Stimulated activated naive CD8-positive, alpha-beta T cell treated with anti-CD3 and anti-CD28 coated beads, Interleukin-15, amount 100 ng/mL, for 72 hours (primary cell): ENCODE results near the gene SLC26A1.

Experiments used
- ATAC-seq: fragments of 150-1000 bp; cut with Tn5 transposase; 2 replicates; pipeline ENCODE4 v1.10.0; 2021; ENCODE audit warnings: mild to moderate bottlenecking, moderate library complexity
- DNase-seq, 2 donors: peaks; one replicate each; pipeline ENCODE4 v3.0.0; 2021 to 2022
- H3K27ac Mint-ChIP-seq, 2 donors: one replicate each; pipeline ENCODE4 v1.8.0; 2022; ENCODE audit warnings: mild to moderate bottlenecking in 2 of 2, mixed read lengths in 2 of 2, moderate library complexity in 2 of 2
- H3K27me3 Mint-ChIP-seq: one replicate; pipeline ENCODE4 v1.8.0; 2022; ENCODE audit warnings: mixed read lengths
- H3K4me1 Mint-ChIP-seq: one replicate; pipeline ENCODE4 v1.8.0; 2022; ENCODE audit warnings: mild to moderate bottlenecking, mixed read lengths
- H3K4me3 Mint-ChIP-seq, 2 donors: one replicate each; pipeline ENCODE4 v1.8.0; 2022; ENCODE audit warnings: mild to moderate bottlenecking in 2 of 2, mixed read lengths in 2 of 2, moderate library complexity in 1 of 2
- H3K9me3 Mint-ChIP-seq, 2 donors: one replicate each; pipeline ENCODE4 v1.8.0; 2022; ENCODE audit warnings: mixed read lengths in 2 of 2

The SLC26A1 gene

DNA sequence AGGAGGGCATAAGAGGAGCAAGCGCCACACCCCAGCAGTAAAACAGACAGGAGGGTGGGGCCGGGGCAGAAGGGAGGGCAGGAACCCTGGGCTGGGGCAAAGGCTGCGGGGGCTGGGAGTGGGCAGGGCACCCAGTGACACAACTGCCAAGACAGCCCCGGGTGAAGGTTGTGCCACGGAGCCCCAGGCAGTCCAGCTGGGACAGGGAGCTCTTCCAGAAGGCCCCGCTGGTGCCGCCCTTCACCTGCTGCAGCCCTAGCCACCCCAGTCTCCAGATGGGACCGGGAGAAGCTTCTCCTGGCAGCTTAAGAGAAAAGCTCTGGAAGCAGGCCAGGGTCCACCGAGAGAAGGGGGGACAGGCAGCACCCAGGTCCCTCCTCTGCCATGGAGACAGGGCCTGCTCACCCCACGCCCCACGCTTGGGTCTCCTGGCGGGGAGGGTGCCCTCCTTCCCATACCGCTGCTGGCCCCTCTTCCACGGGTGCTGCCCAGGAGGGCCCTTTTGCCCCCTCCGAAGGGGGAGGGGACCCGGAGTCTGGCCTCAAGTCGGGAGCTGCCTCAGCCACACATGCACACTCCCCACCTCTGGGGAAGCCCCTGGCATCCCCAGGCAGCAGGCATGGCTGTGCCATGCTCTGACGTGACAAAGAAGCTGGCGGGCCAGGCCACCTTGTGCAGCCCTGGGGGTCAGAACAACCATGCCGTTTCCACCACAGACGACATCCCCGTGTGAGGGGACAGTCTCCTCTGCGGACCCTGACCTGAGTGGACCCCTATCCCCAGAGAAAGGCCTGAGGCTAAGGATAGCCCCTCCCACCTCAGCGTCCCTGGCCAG is 21.3 kb downstream of the SLC26A1 start:
- peak overlapping the region; percentile 63 to 81 for H3K4me3 Mint-ChIP-seq
- no peaks in the 10 kb centered on the region for H3K27me3 Mint-ChIP-seq
- H3K27ac Mint-ChIP-seq = peak overlapping the region in 1 of 2 donors; percentile 6
- peaks cover 36% of the 10 kb centered on the region for H3K4me1 Mint-ChIP-seq
- DNase-seq (no peak), ATAC-seq (no peak)
- no peaks in the 10 kb centered on the region for H3K9me3 Mint-ChIP-seq

GRCh38 chr4:970854-971520 is 22.2 kb downstream of the SLC26A1 start:
- peak overlapping the region; percentile 2 to 37 for H3K4me3 Mint-ChIP-seq
- no peak overlapping the region for H3K27ac Mint-ChIP-seq
- no peak for ATAC-seq

GRCh38 chr4:970046-970745 is 23.0 kb downstream of the SLC26A1 start:
- H3K4me1 Mint-ChIP-seq = peaks cover 36% of the 10 kb centered on the region
- no peaks in the 10 kb centered on the region for H3K9me3 Mint-ChIP-seq
- peak overlapping the region in 1 of 2 donors; percentile 1 for H3K4me3 Mint-ChIP-seq
- H3K27me3 Mint-ChIP-seq = no peaks in the 10 kb centered on the region
- H3K27ac Mint-ChIP-seq = no peak overlapping the region
- ATAC-seq = no peak
- no peak for DNase-seq

More at GRCh38 chr4:970854-971520, 22.2 kb downstream of the SLC26A1 start:
- no peak for DNase-seq
- H3K9me3 Mint-ChIP-seq = no peaks in the 10 kb centered on the region
- peaks cover 36% of the 10 kb centered on the region for H3K4me1 Mint-ChIP-seq
- H3K27me3 Mint-ChIP-seq = no peaks in the 10 kb centered on the region

DNA sequence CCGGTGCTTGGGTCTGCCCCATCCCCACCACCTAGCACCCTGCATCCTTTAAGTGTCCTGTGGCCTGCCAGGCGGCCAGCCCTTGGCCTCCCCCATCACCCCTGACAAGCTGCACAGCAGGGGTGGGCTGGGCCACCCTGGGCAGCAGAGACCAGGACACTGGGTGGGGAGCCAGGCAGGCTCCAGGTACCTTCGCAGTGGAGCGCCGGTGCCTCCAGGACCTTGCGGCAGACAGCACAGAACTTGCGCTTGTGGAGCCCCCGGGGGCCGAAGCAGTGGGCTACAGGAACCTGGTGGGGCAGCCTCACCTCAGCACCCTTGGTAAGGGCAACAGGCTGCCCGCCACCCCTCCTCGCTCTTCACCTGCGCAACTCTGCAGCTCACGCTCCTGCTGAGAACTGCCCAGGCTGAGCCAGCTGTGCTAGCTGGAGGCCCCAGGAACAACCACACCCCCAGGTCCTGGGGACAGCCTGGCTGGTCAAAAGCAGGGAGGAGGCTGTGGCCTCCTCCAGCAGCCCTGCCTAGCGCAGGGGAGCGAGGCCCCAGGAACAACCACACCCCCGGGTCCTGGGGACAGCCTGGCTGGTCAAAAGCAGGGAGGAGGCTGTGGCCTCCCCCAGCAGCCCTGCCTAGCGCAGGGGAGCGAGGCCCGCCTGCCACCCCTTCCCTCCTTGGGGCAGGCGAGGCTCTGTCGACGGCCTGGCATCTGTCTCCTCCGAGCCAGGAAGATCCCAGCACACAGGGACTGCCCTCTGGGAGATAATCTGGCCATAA is 24.4 kb downstream of the SLC26A1 start:
- Mint-ChIP-seq H3K4me1 (peaks cover 36% of the 10 kb centered on the region), H3K9me3 (no peaks in the 10 kb centered on the region), H3K4me3 (peak overlapping the region in 1 of 2 donors; percentile 48), H3K27ac (no peak overlapping the region), H3K27me3 (no peaks in the 10 kb centered on the region)
- ATAC-seq (no peak), DNase-seq (no peak)

DNA sequence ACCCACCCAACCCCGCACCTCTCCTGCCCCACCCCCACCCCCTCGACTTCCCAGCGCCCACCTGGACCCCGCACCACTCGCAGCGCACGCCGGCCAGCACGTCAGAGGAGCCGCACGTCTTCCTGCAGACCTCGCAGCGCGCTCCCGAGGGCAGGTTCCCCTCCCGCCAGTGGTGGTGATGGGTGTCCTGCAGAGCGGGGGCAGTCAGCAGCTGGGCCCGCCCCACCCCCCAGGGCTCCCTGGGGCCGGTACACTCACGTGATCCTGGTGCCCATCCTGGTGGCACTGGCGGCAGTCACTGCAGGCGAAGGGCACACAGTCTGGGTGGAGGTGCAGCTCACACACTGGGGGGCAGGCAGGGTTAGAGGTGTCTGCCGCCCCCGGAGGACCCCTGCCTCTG is 25.0 kb downstream of the SLC26A1 start:
- Mint-ChIP-seq H3K4me1 (peaks cover 36% of the 10 kb centered on the region), H3K9me3 (no peaks in the 10 kb centered on the region), H3K27me3 (no peaks in the 10 kb centered on the region), H3K4me3 (no peak overlapping the region), H3K27ac (no peak overlapping the region)
- DNase-seq (no peak), ATAC-seq (no peak)

DNA sequence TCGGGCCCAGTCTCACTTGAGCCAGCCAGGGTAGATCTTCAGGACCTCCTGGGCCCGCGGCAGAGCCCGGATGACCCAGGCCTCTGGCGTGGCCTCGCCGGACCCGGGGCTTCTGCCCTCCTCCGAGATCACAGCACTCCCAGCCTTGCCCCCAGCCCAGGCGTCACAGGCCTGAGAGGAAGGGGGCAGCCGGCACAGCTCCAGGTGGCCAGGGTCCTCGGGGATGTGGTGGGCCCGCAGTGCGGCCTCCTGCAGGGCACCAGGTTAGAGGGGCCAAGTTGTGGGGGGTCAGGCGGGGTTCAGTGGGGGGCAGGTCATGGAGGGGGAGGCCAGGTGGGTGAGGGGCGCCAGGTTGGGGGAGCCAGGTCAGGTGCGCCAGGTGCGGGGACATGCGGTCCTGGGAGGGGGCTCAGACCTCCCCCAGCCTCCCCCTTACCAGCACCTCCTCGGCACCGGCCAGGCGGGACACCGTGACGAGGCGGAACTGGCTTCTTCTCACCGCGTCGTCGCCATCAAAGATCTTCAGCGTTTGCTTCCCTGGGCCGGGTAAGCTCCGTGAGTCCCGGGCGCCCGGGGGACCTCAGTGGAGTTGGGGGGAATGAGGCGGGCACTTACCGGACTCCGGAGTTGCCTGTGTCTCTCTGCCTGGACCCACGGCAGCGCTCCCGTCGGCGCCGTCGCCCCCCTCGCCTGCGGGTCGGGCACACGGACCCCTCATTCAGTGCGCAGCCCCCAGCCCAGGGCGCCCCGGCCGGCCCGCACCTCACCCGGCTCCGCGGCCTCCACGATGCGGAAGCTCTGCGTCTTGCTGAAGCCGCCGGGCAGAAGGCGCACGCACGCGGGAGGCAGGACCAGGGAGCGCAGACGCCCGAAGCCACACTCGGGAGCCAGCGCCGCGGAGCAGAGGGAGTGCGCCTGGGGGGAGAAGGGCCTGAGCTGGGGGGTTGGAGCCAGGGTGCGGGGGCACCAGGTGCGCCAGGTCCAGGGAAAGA is 25.8 kb downstream of the SLC26A1 start:
- Mint-ChIP-seq H3K27me3 (no peaks in the 10 kb centered on the region), H3K4me1 (peaks cover 35% of the 10 kb centered on the region), H3K4me3 (no peak overlapping the region), H3K27ac (no peak overlapping the region), H3K9me3 (no peaks in the 10 kb centered on the region)
- ATAC-seq (peak; percentile 27), DNase-seq (no peak)

DNA sequence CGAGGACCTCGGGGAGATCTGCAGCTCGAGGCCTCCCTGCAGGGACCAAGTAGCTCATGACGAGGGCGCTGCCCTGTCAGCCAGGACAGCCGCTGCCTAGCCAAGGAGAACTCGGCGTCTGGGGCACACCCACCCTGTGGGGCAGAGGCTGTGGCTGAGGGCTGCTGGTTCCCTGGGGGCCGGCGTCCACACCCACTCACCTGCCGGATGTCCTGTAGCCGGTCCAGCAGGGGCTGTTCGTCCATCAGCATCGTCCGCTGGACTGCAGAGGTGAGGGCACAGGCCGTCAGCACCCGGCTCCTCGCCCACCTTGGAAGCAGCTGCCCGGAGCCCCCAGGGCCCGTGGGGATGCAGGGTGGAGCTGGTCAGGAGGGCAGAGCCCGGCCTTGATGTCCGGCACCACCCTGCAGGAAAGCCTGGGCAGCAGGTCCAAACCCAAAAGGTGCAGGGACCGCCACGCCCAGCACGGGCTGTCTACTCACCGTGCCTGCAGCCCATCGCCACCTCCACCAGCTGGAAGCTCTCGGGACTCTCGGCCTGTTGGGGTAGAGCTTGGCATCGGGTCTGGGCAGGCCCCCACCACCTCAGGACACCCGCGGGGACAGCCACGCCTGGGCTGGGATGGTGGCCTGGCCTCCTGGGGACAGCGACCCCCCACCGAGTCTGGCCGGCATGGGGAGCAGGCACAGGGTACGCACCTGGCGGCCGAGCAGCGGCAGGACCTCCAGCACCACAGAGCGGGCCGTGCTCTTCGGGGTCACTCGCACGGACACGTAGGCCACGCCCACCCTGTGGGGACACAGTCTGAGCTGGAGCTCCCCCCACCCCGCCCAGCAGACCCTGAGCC is 26.7 kb downstream of the SLC26A1 start:
- no peak for ATAC-seq
- Mint-ChIP-seq H3K27me3 (no peaks in the 10 kb centered on the region), H3K9me3 (no peaks in the 10 kb centered on the region), H3K4me1 (peaks cover 26% of the 10 kb centered on the region), H3K4me3 (no peak overlapping the region), H3K27ac (no peak overlapping the region)
- no peak for DNase-seq

GRCh38 chr4:965766-966134 is 27.5 kb downstream of the SLC26A1 start:
- H3K4me3 Mint-ChIP-seq = no peak overlapping the region
- DNase-seq = no peak
- peaks cover 18% of the 10 kb centered on the region for H3K4me1 Mint-ChIP-seq
- ATAC-seq = no peak
- no peaks in the 10 kb centered on the region for H3K9me3 Mint-ChIP-seq
- no peaks in the 10 kb centered on the region for H3K27me3 Mint-ChIP-seq
- H3K27ac Mint-ChIP-seq = no peak overlapping the region

DNA sequence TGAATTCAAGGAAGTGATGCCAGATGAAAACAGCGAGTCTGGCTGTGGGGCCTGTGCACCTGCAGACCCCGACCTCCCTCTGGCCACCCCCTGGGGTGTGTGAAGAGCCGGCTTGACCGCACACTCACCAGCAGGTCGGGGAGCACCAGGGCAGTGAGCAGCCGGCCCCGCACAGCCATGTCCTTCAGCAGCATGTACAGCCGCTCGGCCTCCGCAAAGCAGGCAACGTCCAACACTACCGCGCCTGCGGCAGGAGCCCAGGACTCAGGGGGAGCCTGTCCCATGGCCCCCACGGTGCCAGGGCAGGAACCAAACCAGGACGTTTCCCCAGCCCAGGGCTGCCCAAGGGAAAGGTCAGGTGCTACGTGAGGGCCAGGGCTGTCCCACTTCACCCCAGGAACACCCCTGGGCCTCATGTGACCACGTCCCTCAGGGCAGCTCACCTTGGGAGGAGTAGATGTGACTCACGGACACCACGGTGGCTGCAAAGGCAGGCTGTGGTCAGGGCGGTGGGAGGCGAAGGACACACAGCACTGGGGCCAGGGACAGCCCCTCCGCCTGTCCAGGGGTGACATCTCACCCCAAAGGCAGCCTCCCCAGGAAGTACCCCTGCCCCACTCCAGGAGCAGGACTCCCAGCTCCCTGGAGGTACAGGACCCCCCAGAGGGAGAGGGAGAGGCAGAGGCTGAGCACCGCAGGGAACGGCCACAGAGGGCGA is 28.0 kb downstream of the SLC26A1 start:
- H3K4me1 Mint-ChIP-seq = peaks cover 13% of the 10 kb centered on the region
- no peaks in the 10 kb centered on the region for H3K9me3 Mint-ChIP-seq
- no peak overlapping the region for H3K4me3 Mint-ChIP-seq
- H3K27ac Mint-ChIP-seq = no peak overlapping the region
- DNase-seq (no peak), ATAC-seq (no peak)
- no peaks in the 10 kb centered on the region for H3K27me3 Mint-ChIP-seq

GRCh38 chr4:964346-965025 is 28.7 kb downstream of the SLC26A1 start:
- Mint-ChIP-seq H3K27me3 (no peaks in the 10 kb centered on the region), H3K9me3 (no peaks in the 10 kb centered on the region), H3K4me3 (no peak overlapping the region), H3K4me1 (peaks cover 9% of the 10 kb centered on the region), H3K27ac (peak overlapping the region in 1 of 2 donors; percentile 33)
- ATAC-seq = no peak
- no peak for DNase-seq

GRCh38 chr4:963276-964225 is 29.7 kb downstream of the SLC26A1 start:
- Mint-ChIP-seq H3K27ac (peak overlapping the region in 1 of 2 donors; percentile 27), H3K9me3 (no peaks in the 10 kb centered on the region)
- no peak for ATAC-seq

More at GRCh38 chr4:963276-964225, 29.7 kb downstream of the SLC26A1 start:
- no peak overlapping the region for H3K4me3 Mint-ChIP-seq
- H3K4me1 Mint-ChIP-seq = peaks cover under 1% of the 10 kb centered on the region
- no peaks in the 10 kb centered on the region for H3K27me3 Mint-ChIP-seq
- no peak for DNase-seq
